GM12891 (cell line): ENCODE data around the gene VCP.

Source experiments
- PAX5 ChIP-seq: IDR thresholded peaks from 2 replicates; pipeline ENCODE4 v1.6.1; 2011; ENCODE audit warnings: low read length, moderate library complexity, mild to moderate bottlenecking; ENCODE audit not compliant: insufficient read depth, severe bottlenecking
- POLR2A ChIP-seq: IDR thresholded peaks from 2 replicates; pipeline ENCODE4 v1.6.1; 2011; ENCODE audit warnings: low read depth, low read length, control low read depth
- POLR2AphosphoS5 ChIP-seq: IDR thresholded peaks from 2 replicates; pipeline ENCODE4 v1.6.1; 2011; ENCODE audit warnings: low read depth, low read length, control low read depth

GRCh38 chr9:35102769-35103659, 30.6 kb upstream of the VCP start, which contains the start of gene STOML2:
- TF ChIP-seq POLR2AphosphoS5 (peak; percentile 73; the same call in 1 of the 2 replicates), POLR2A (peak; percentile 86), PAX5 (peak; percentile 23)
